ENCODE data around the gene CNTNAP2. TPM values are rescaled to one million over a fixed set of nuclear protein-coding genes. Genes with fewer than 3 reads are reported as not detected.

The CNTNAP2 gene
- total and polyA plus RNA-seq, 8 donors: 0.94 to 42.5 (median 38.6) TPM

DNA sequence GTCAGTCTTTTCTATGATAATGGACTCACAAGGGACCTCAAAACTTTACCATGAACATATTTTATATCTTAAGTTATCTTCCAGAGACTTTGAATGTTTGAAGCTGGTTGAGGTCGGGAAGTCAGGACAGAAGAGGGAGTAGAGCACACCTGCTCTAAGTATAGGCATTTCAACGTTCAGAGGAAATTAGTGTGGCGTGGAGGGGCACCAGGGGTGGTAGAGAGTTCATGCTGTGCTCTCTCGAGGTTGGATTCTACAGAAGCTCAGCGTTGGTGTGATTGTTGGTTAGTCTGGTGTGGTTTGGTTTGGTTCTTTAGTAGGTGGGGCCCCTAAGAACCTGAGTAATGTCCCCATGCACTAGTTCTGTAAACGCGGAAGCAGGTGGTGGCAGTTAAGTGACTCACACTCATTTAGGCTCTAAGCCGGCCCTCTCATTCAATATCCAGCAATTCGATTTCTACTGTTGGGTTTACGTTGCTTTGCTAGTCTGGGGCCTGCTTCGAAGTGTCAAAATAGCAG, 19.8 kb downstream of the CNTNAP2 start:
- Histone ChIP-seq H3K36me3 (no peaks in the 10 kb centered on the region), H3K27ac (no peak overlapping the region), H3K27me3 (no peaks in the 10 kb centered on the region), H3K4me3 (no peak overlapping the region), H3K4me1 (no peaks in the 10 kb centered on the region), H3K9me3 (peaks cover 0 to 2% of the 10 kb centered on the region in 2 donors)
- ATAC-seq (no peak), DNase-seq (no peak)
- intact Hi-C loops (cut with DNase I): no loop called here
- no peak for TF ChIP-seq CTCF (IDR thresholded peaks at IDR 0.05)

DNA sequence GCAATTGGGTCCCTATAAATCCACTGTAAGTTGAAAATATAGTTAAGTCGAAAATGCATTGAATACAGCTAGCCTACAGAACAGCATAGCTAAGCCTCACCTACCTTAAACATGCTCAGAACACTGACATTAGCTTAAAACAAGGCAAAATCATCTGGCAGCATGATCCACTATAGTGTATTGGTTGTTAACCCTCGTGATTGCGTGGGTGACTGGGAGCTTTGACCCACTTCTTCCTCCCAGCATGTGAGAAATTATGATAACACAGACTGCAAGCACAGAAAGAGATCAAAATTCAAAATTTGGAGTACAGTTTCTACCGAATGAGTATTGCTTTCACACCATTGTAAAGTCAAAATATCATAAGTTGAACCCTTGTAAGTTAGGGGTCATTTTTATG, 22.3 kb downstream of the CNTNAP2 start:
- Histone ChIP-seq H3K27ac (no peak overlapping the region), H3K27me3 (no peaks in the 10 kb centered on the region), H3K4me1 (no peaks in the 10 kb centered on the region), H3K36me3 (no peaks in the 10 kb centered on the region), H3K9me3 (no peaks in the 10 kb centered on the region), H3K4me3 (no peak overlapping the region)
- intact Hi-C loops (cut with DNase I): no loop called here
- ATAC-seq: no peak
- no peak for DNase-seq
- no peak for TF ChIP-seq CTCF (IDR thresholded peaks at IDR 0.05)

DNA sequence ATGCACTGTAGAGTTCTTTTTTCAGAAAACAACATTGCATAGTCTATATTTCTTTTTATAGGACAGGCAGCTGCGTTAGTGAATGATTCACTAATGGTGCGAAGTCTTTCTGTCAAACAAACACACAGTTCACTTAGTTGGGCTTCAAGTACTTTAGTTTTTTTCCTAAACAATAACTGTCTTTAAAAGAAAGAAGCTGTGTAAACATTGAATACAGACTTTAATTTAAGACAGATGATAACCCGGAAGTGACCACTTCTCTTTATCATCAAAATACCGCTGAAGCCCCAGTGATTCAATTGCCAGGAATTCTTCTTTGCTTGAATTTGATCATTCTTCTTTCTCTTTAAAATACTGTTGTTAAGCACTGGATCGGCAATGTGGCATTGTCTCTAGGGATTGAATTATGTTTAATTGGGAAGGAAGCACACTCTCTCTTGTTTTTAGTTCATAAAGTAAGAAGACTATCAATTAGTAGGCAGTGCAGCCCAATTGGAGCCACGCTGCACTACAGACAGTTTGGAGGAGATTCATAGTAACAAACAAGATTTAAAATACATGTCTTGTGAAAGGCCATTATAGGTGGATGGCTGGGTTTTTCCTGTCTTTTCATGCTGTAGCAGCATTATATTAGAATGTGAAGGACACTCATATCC, 30.4 kb downstream of the CNTNAP2 start:
- ATAC-seq (no peak), DNase-seq (peak in 1 of 4 donors; percentile 4)
- H3K9me3 ChIP-seq: peaks cover 0 to 2% of the 10 kb centered on the region in 2 donors
- intact Hi-C loops (cut with DNase I): no loop called here
- H3K4me1 ChIP-seq: no peaks in the 10 kb centered on the region
- no peak overlapping the region for H3K4me3 ChIP-seq
- no peaks in the 10 kb centered on the region for H3K27me3 ChIP-seq
- H3K27ac ChIP-seq: no peak overlapping the region
- no peaks in the 10 kb centered on the region for H3K36me3 ChIP-seq
- TF ChIP-seq CTCF (IDR thresholded peaks at IDR 0.05): no peak

- no peaks in the 10 kb centered on the region for H3K36me3 ChIP-seq
- H3K4me1 ChIP-seq: no peaks in the 10 kb centered on the region
- no peaks in the 10 kb centered on the region for H3K27me3 ChIP-seq
- DNase-seq: no peak
- H3K27ac ChIP-seq: no peak overlapping the region
- H3K4me3 ChIP-seq: no peak overlapping the region
- H3K9me3 ChIP-seq: peaks cover 0 to 2% of the 10 kb centered on the region in 2 donors
- intact Hi-C loops (cut with DNase I): no loop called here
- no peak for ATAC-seq
- no peak for TF ChIP-seq CTCF (IDR thresholded peaks at IDR 0.05)
Observed at GRCh38 chr7:146150153-146150552, 33.6 kb downstream of the CNTNAP2 start.

DNA sequence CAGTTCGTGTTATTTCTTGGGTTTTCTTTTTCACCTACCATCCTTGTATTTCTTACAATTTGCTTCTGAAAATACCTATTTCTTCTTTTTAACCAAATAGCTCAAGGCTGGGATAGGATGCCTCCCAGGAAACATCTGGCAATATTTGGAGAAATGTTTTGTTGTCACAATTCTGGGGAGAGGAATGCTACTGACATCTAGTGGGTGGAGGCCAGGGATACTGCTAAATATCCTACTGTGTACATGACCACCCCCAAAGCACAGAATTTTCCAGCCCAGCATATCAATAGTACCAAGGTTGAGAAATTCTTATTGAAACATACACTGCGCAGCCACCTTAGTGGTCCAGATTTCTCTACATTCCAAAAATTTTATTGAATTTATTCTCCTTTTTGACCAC, 55.5 kb downstream of the CNTNAP2 start:
- Histone ChIP-seq H3K4me3 (no peak overlapping the region), H3K4me1 (no peaks in the 10 kb centered on the region), H3K27me3 (no peaks in the 10 kb centered on the region), H3K27ac (no peak overlapping the region), H3K9me3 (peaks cover 0 to 5% of the 10 kb centered on the region in 2 donors), H3K36me3 (no peaks in the 10 kb centered on the region)
- ATAC-seq: no peak
- DNase-seq: no peak
- intact Hi-C loops (cut with DNase I): no loop called here
- TF ChIP-seq CTCF (IDR thresholded peaks at IDR 0.05): no peak

All from left lung (tissue), 10 donors.